ENCODE data around the gene ADGRL2.
A peak's percentile ranks its signal among the peaks of the same experiment; 100 is the strongest.

Gene ADGRL2

DNA sequence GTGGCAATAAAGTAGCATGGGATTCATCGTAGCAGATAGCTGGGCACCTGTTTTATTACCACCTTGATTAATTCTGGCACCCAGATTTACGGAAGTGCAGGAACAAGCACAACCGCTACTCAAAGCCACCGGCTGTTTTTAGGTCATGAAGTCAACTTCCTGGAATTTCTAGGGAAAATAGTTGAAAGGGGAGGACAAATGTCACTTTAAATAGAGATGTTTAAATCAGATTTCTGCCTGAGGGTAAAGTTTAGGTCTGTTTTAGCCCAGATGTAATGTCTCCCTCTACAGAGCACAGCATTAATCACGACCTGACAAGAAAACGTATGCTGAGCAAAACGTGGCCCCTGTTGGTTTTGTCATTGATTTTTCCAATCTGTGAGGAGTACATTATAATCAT lies 8.0 kb downstream of the ADGRL2 start:
- Histone ChIP-seq H3K9me3 (ENCODE audit: insufficient read depth, low read depth, low read length) (no peaks in the 10 kb centered on the region), H3K27me3 (ENCODE audit: insufficient read depth, low read length) (no peaks in the 10 kb centered on the region), H3K36me3 (ENCODE audit: insufficient read depth, low read length) (no peaks in the 10 kb centered on the region; the same call in 1 of the 2 replicates), H3K4me1 (ENCODE audit: insufficient read depth, low read length) (peaks cover 91% of the 10 kb centered on the region), H3K27ac (ENCODE audit: low read depth, low read length) (peak overlapping the region; percentile 3; the same call in 1 of the 2 replicates), H3K4me3 (ENCODE audit: low read length) (peak overlapping the region; percentile 17; the same call in 1 of the 2 replicates), H3K9ac (ENCODE audit: low read depth, low read length) (no peak overlapping the region)
- WGBS: 28% methylated on average over 4 of the region's 7 CpGs

DNA sequence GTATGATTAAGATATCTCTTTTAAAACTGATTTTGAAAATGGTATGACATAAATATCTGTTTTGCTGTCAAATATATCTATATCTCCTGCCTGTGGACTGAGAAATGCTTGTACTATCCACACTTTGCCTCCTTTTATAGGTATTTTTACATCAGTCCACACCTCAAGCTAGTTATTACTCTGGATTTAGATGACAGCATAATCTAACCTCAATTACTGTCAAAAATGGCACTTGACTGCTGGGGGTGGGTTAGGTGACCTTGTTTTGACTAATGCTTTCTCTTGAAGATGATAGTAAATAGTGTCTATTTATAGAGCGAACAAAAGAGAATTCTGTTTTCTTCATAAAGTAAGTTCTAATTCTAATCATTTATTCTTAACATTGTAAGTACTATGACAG lies 9.1 kb downstream of the ADGRL2 start:
- no peak overlapping the region for H3K27ac ChIP-seq (ENCODE audit: low read depth, low read length)
- H3K36me3 ChIP-seq (ENCODE audit: insufficient read depth, low read length): no peaks in the 10 kb centered on the region; the same call in 1 of the 2 replicates
- no peak overlapping the region for H3K4me3 ChIP-seq (ENCODE audit: low read length)
- no peaks in the 10 kb centered on the region for H3K27me3 ChIP-seq (ENCODE audit: insufficient read depth, low read length)
- WGBS: no CpG with 5 or more reads among the region's 1 CpG
- peaks cover 90% of the 10 kb centered on the region for H3K4me1 ChIP-seq (ENCODE audit: insufficient read depth, low read length)
- no peaks in the 10 kb centered on the region for H3K9me3 ChIP-seq (ENCODE audit: insufficient read depth, low read depth, low read length)
- no peak overlapping the region for H3K9ac ChIP-seq (ENCODE audit: low read depth, low read length)

DNA sequence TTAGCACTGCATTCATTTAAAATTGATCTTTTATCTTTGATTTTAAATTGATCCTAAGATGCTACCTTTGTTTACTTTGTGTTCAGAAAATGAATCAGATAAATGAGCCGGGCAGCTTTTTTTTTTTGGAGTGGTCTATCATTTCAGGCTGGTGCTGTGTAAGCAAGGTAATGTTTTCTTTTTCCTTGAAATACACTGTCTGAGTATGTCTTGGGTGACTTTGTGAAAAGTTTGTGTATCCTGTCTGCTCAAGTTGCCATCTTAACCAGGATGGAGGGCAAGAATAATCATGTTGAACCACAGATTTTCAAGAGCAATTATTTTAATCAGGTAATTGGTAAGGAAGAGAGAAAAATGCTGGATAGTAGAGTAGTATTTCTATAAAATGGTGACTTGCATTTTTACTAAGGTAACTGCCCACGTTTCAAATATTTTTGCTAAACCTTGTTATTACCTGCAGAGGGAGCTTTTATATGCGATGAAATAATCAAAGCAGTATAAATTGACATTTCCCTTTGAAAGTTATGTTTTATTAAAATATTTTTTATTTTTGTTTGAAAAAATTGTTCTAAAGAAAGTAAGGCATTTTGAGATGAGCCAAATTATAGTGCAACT lies 11.1 kb downstream of the ADGRL2 start:
- WGBS: 70% methylated on average over 2 of the region's 3 CpGs
- Histone ChIP-seq H3K4me3 (ENCODE audit: low read length) (no peak overlapping the region), H3K27me3 (ENCODE audit: insufficient read depth, low read length) (no peaks in the 10 kb centered on the region), H3K4me1 (ENCODE audit: insufficient read depth, low read length) (peaks cover 81% of the 10 kb centered on the region), H3K9ac (ENCODE audit: low read depth, low read length) (no peak overlapping the region), H3K36me3 (ENCODE audit: insufficient read depth, low read length) (no peaks in the 10 kb centered on the region), H3K9me3 (ENCODE audit: insufficient read depth, low read depth, low read length) (no peaks in the 10 kb centered on the region), H3K27ac (ENCODE audit: low read depth, low read length) (peak overlapping the region; percentile 34; the same call in 1 of the 2 replicates)

- WGBS: 92% methylated on average over 4 of the region's 4 CpGs
- H3K27me3 ChIP-seq (ENCODE audit: insufficient read depth, low read length): no peaks in the 10 kb centered on the region
- no peak overlapping the region for H3K9ac ChIP-seq (ENCODE audit: low read depth, low read length)
- no peak overlapping the region for H3K4me3 ChIP-seq (ENCODE audit: low read length)
- H3K27ac ChIP-seq (ENCODE audit: low read depth, low read length): no peak overlapping the region
- peaks cover 78% of the 10 kb centered on the region for H3K4me1 ChIP-seq (ENCODE audit: insufficient read depth, low read length)
- no peaks in the 10 kb centered on the region for H3K36me3 ChIP-seq (ENCODE audit: insufficient read depth, low read length)
- H3K9me3 ChIP-seq (ENCODE audit: insufficient read depth, low read depth, low read length): no peaks in the 10 kb centered on the region
Measured at GRCh38 chr1:81812712-81813111, 12.0 kb downstream of the ADGRL2 start.

GRCh38 chr1:81813691-81814090 lies 13.0 kb downstream of the ADGRL2 start:
- Histone ChIP-seq H3K4me1 (ENCODE audit: insufficient read depth, low read length) (peaks cover 75% of the 10 kb centered on the region), H3K27ac (ENCODE audit: low read depth, low read length) (no peak overlapping the region), H3K27me3 (ENCODE audit: insufficient read depth, low read length) (no peaks in the 10 kb centered on the region), H3K4me3 (ENCODE audit: low read length) (no peak overlapping the region), H3K9ac (ENCODE audit: low read depth, low read length) (no peak overlapping the region), H3K36me3 (ENCODE audit: insufficient read depth, low read length) (no peaks in the 10 kb centered on the region), H3K9me3 (ENCODE audit: insufficient read depth, low read depth, low read length) (no peaks in the 10 kb centered on the region)
- 95% methylated on average over 1 of the region's 2 CpGs for WGBS

DNA sequence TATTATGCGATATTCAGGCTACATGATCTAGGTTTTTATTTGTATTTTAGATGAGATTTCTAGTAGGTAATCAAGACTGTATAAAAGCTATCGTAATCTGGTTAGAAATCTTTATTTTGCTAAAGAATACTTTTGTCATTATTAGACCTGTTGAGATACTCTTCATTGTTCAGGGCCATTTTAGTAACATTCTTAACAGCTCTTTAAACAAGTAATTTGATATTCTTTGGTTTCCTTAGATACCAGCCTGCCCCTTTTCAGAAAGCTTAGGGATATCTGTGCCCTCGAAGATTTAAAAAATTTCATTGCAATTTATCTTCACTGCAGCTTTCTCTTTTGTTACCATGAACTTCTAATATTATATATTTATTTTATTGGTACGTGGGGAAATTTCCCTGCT lies 18.9 kb downstream of the ADGRL2 start:
- WGBS: 69% methylated on average over 3 of the region's 4 CpGs
- H3K9ac ChIP-seq (ENCODE audit: low read depth, low read length): no peak overlapping the region
- H3K27me3 ChIP-seq (ENCODE audit: insufficient read depth, low read length): no peaks in the 10 kb centered on the region
- no peak overlapping the region for H3K27ac ChIP-seq (ENCODE audit: low read depth, low read length)
- H3K4me1 ChIP-seq (ENCODE audit: insufficient read depth, low read length): peaks cover 70% of the 10 kb centered on the region
- no peaks in the 10 kb centered on the region for H3K9me3 ChIP-seq (ENCODE audit: insufficient read depth, low read depth, low read length)
- no peak overlapping the region for H3K4me3 ChIP-seq (ENCODE audit: low read length)
- H3K36me3 ChIP-seq (ENCODE audit: insufficient read depth, low read length): no peaks in the 10 kb centered on the region

DNA sequence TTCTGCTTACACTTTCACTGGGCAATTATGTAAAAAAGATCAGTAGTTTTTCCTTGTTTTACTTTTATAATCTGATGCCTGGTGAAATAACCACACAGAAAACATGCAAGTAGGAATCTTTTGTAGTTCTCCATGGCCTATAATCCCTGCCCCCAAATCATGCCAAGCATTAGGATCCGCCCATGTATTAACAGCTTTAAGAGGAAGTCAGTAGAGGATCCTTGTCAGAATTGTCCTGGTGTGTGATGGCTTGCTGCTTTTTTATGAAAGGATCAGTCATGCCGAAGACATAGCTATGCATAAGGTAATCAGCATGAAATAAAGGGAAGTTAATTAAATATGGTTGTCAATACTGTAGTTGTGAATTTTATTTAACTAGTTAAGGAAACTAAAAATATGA lies 20.0 kb downstream of the ADGRL2 start:
- H3K27ac ChIP-seq (ENCODE audit: low read depth, low read length): no peak overlapping the region
- H3K4me1 ChIP-seq (ENCODE audit: insufficient read depth, low read length): peaks cover 69% of the 10 kb centered on the region
- WGBS: 65% methylated on average over 2 of the region's 2 CpGs

DNA sequence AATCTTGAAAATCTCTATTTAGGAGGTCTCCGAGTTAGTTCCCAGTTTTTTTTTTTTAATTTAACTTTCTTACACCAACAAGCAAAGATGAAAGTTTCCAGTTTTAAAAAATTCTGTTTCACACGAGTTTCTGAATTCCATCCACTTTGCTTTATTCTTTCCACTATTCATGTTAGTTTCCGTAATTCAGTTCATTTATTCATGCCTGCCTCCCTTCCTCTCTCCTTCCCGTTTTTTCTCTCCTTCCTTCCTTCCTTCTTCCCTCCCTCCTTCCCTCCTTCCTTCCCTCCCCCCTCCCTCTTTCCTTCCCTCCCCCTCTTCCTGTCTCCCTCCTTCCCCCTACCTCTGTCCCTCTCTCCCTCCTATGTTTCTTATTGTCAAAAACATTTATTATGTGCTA lies 22.3 kb downstream of the ADGRL2 start:
- peaks cover 69% of the 10 kb centered on the region for H3K4me1 ChIP-seq (ENCODE audit: insufficient read depth, low read length)
- H3K9ac ChIP-seq (ENCODE audit: low read depth, low read length): no peak overlapping the region
- WGBS: 91% methylated on average over 4 of the region's 4 CpGs
- no peak overlapping the region for H3K4me3 ChIP-seq (ENCODE audit: low read length)
- H3K27me3 ChIP-seq (ENCODE audit: insufficient read depth, low read length): no peaks in the 10 kb centered on the region
- H3K27ac ChIP-seq (ENCODE audit: low read depth, low read length): no peak overlapping the region
- H3K9me3 ChIP-seq (ENCODE audit: insufficient read depth, low read depth, low read length): no peaks in the 10 kb centered on the region
- H3K36me3 ChIP-seq (ENCODE audit: insufficient read depth, low read length): no peaks in the 10 kb centered on the region; the same call in 1 of the 2 replicates

More for the DNA sequence above, 20.0 kb downstream of the ADGRL2 start:
- H3K9ac ChIP-seq (ENCODE audit: low read depth, low read length): no peak overlapping the region
- no peaks in the 10 kb centered on the region for H3K36me3 ChIP-seq (ENCODE audit: insufficient read depth, low read length)
- H3K27me3 ChIP-seq (ENCODE audit: insufficient read depth, low read length): no peaks in the 10 kb centered on the region
- H3K9me3 ChIP-seq (ENCODE audit: insufficient read depth, low read depth, low read length): no peaks in the 10 kb centered on the region
- no peak overlapping the region for H3K4me3 ChIP-seq (ENCODE audit: low read length)

DNA sequence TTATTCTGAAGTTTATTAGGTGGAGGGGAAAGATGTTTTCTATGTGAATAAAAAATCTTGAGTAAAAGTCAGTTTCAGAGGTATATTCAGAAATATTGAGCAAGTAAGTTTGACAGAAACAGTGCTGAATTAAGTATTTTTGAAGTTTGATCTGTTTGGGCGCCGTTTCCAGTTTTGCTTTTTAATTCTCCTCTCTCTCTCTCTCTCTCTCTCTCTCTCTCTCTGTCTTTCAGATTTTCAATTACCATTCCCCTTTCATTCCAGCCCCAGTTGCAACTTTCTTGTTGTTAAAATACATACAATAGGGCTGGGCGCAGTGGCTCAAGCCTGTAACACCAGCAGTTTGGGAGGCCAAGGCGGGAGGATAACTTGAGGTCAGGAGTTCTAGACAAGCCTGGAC lies 24.0 kb downstream of the ADGRL2 start:
- H3K9me3 ChIP-seq (ENCODE audit: insufficient read depth, low read depth, low read length): no peaks in the 10 kb centered on the region
- no peak overlapping the region for H3K9ac ChIP-seq (ENCODE audit: low read depth, low read length)
- 96% methylated on average over 3 of the region's 4 CpGs for WGBS
- H3K4me3 ChIP-seq (ENCODE audit: low read length): no peak overlapping the region
- H3K27me3 ChIP-seq (ENCODE audit: insufficient read depth, low read length): no peaks in the 10 kb centered on the region
- no peaks in the 10 kb centered on the region; the same call in 1 of the 2 replicates for H3K36me3 ChIP-seq (ENCODE audit: insufficient read depth, low read length)
- H3K27ac ChIP-seq (ENCODE audit: low read depth, low read length): no peak overlapping the region
- peaks cover 53% of the 10 kb centered on the region for H3K4me1 ChIP-seq (ENCODE audit: insufficient read depth, low read length)

DNA sequence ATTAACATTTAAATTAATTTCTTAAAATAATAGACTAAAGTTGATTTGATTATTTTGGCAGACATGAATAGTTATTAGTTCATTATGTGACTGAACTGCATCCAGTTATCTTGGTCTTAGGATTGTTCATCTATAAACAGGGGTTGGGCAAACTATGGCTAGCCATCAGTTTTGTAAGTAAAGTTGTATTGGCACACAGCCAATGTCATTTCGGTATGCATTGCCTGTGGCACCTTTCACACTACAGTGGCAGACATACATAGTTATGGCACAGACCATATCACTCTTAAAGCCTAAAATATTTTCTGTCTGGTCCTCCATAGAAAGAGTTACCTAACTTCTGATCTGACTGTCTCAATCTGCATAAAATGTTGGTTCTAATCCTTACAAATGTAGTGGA lies 27.2 kb downstream of the ADGRL2 start:
- Histone ChIP-seq H3K4me1 (ENCODE audit: insufficient read depth, low read length) (peaks cover 42% of the 10 kb centered on the region), H3K9ac (ENCODE audit: low read depth, low read length) (no peak overlapping the region), H3K27me3 (ENCODE audit: insufficient read depth, low read length) (no peaks in the 10 kb centered on the region), H3K36me3 (ENCODE audit: insufficient read depth, low read length) (no peaks in the 10 kb centered on the region; the same call in 1 of the 2 replicates), H3K4me3 (ENCODE audit: low read length) (no peak overlapping the region), H3K27ac (ENCODE audit: low read depth, low read length) (no peak overlapping the region), H3K9me3 (ENCODE audit: insufficient read depth, low read depth, low read length) (no peaks in the 10 kb centered on the region)
- WGBS: 93% methylated on average over 1 of the region's 1 CpG

DNA sequence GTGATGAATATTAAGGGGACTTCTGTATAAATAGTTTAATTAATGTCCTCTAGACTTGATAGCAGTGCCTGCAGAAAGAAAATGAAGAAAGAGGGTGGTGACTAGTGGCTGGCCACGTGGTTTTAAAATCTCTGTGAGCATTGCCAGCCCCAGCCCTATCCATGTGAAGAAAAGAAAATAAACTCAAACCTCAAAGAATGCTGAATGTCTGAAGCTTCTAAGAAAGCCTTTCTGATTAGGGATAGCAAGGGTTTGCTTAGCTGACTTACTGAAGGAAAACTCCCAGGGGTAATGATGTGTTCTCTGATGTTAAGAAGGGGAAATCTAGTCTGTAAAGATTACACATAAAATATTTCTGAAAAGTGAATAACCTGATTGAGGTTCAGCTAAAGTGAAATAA lies 31.8 kb downstream of the ADGRL2 start:
- Histone ChIP-seq H3K4me1 (ENCODE audit: insufficient read depth, low read length) (peaks cover 44% of the 10 kb centered on the region), H3K9me3 (ENCODE audit: insufficient read depth, low read depth, low read length) (no peaks in the 10 kb centered on the region), H3K27me3 (ENCODE audit: insufficient read depth, low read length) (no peaks in the 10 kb centered on the region), H3K27ac (ENCODE audit: low read depth, low read length) (peak overlapping the region; percentile 36; the same call in 1 of the 2 replicates), H3K9ac (ENCODE audit: low read depth, low read length) (no peak overlapping the region), H3K36me3 (ENCODE audit: insufficient read depth, low read length) (peaks cover 8% of the 10 kb centered on the region; the same call in 1 of the 2 replicates), H3K4me3 (ENCODE audit: low read length) (no peak overlapping the region)
- 10% methylated on average over 1 of the region's 1 CpG for WGBS

DNA sequence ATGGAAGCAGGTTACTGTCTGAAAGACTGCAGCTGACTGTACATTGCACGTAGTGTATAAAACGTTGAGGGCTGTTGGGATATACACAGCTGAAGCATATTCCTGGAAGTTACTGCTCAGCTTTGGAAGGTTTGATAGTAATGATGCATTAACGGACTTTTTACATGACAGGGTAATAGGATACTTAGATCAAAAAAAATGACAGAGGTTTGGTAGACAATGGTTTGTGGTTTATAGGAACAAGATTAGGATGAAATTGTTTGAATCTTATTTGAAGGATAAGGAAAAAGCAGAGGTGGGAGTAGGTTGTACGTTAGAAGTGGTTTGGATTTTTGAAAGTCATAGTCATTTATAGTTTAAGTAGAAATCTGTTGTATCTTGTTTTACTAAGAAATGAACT lies 33.0 kb downstream of the ADGRL2 start:
- Histone ChIP-seq H3K4me1 (ENCODE audit: insufficient read depth, low read length) (peaks cover 44% of the 10 kb centered on the region), H3K4me3 (ENCODE audit: low read length) (no peak overlapping the region), H3K9ac (ENCODE audit: low read depth, low read length) (no peak overlapping the region), H3K36me3 (ENCODE audit: insufficient read depth, low read length) (peaks cover 19% of the 10 kb centered on the region), H3K9me3 (ENCODE audit: insufficient read depth, low read depth, low read length) (no peaks in the 10 kb centered on the region), H3K27ac (ENCODE audit: low read depth, low read length) (no peak overlapping the region), H3K27me3 (ENCODE audit: insufficient read depth, low read length) (no peaks in the 10 kb centered on the region)
- WGBS: 73% methylated on average over 4 of the region's 4 CpGs

Measured in HUES64 (cell line).